ENCODE measurements around the gene PNPLA6. TPM values are rescaled to one million over a fixed set of nuclear protein-coding genes. Genes with fewer than 3 reads are reported as not detected.

The PNPLA6 gene
- polyA plus RNA-seq, 1 of the 3 experiments (the other 2 are of a cell fraction) = 90.5 TPM

DNA sequence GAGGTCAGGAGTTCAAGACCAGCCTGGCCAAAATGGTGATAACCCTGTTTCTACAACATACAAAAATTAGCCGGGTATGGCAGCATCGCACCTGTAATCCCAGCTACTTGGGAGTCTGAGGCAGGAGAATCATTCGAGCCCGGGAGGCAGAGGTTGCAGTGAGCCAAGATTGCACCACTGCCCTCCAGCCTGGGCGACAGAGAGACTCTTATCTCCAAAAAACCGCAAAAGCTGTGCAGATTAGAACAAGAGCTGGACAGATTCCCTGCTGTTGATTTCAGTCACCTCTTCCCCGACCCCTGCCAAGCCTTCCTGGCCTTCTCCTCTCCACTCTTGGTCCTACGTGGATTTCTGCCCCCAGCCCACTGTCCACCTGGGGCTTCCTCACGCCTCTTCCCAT, 68.4 kb downstream of the PNPLA6 start:
- Histone ChIP-seq H3K9me3 (no peaks in the 10 kb centered on the region), H3K9ac (no peak overlapping the region), H3K79me2 (ENCODE audit: insufficient read depth) (no peaks in the 10 kb centered on the region), H3K4me2 (no peak overlapping the region), H3F3A (replicated peaks; ENCODE audit: insufficient read depth) (no peaks in the 10 kb centered on the region), H3K27me3 (ENCODE audit: insufficient read depth) (no peaks in the 10 kb centered on the region), H3K27ac (ENCODE audit: low read depth in 2 of 2, low read length in 1 of 2) (no peak overlapping the region), H4K20me1 (ENCODE audit: insufficient read depth) (no peaks in the 10 kb centered on the region), H3K36me3 (replicated peaks in 1 of 2; ENCODE audit: control insufficient read depth in 1 of 2, insufficient read depth in 2 of 2, low read length in 1 of 2) (no peaks in the 10 kb centered on the region), H3K4me3 (ENCODE audit: low read depth in 2 of 2, low read length in 1 of 2) (no peak overlapping the region), H3K4me1 (ENCODE audit: control insufficient read depth in 1 of 2, insufficient read depth in 2 of 2, low read depth in 1 of 2, low read length in 1 of 2) (peaks cover 0 to 8% of the 10 kb centered on the region in 2 experiments; a peak in 1 of 4 replicates), H3K9me2 (no peaks in the 10 kb centered on the region), H2AFZ (ENCODE audit: low read depth) (no peak overlapping the region)
- no peak for DNase-seq
- POLR2A ChIA-PET = no interaction called here
- WGBS (ENCODE audit: low lambda C conversion rate) = 67% methylated on average over 5 of the region's 9 CpGs
- TF ChIP-seq USF1 (IDR thresholded peaks at IDR 0.05; ENCODE audit: borderline replicate concordance, low read depth) (no peak), IRF3 (IDR thresholded peaks at IDR 0.05; ENCODE audit: low read depth, low read length) (no peak), NFIC (IDR thresholded peaks at IDR 0.05; ENCODE audit: borderline replicate concordance) (no peak), RAD21 (IDR thresholded peaks at IDR 0.05; ENCODE audit: low read length) (no peak), FOXJ3 (CRISPR knock-in tag; IDR thresholded peaks at IDR 0.05) (no peak), JUND (IDR thresholded peaks at IDR 0.05) (no peak), GATA2 (CRISPR knock-in tag; IDR thresholded peaks at IDR 0.05) (no peak), MEF2A (IDR thresholded peaks at IDR 0.05; ENCODE audit: borderline replicate concordance, low read depth) (no peak), ELF1 (IDR thresholded peaks at IDR 0.05) (no peak), RCOR1 (IDR thresholded peaks at IDR 0.05; ENCODE audit: low read length) (no peak), FOXM1 (IDR thresholded peaks at IDR 0.05; ENCODE audit: low read depth) (no peak)
- TF ChIP-seq, protein P1, sequence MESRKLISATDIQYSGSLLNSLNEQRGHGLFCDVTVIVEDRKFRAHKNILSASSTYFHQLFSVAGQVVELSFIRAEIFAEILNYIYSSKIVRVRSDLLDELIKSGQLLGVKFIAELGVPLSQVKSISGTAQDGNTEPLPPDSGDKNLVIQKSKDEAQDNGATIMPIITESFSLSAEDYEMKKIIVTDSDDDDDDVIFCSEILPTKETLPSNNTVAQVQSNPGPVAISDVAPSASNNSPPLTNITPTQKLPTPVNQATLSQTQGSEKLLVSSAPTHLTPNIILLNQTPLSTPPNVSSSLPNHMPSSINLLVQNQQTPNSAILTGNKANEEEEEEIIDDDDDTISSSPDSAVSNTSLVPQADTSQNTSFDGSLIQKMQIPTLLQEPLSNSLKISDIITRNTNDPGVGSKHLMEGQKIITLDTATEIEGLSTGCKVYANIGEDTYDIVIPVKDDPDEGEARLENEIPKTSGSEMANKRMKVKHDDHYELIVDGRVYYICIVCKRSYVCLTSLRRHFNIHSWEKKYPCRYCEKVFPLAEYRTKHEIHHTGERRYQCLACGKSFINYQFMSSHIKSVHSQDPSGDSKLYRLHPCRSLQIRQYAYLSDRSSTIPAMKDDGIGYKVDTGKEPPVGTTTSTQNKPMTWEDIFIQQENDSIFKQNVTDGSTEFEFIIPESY (IDR thresholded peaks at IDR 0.05; ENCODE audit: borderline replicate concordance, low read depth) = no peak
- CTCF ChIA-PET = interaction anchor here (1.8 to 2.9 kb wide), 3 partner anchors 35 to 77 kb away, joined by 5 to 9 read pairs (median 5); partner anchors contain the start of gene TRAPPC5

GRCh38 chr19:7605490-7606222, 70.1 kb downstream of the PNPLA6 start:
- peak; percentile 78 for DNase-seq
- ChIA-PET POLR2A (interaction anchor here (0.9 to 2.5 kb wide), 4 partner anchors 9 to 37 kb away, joined by 5 to 11 read pairs (median 7); partner anchors contain the start of genes CAMSAP3, PET100 and XAB2), CTCF (interaction anchor here (0.9 to 2.9 kb wide), 4 partner anchors 12 to 75 kb away, joined by 5 to 9 read pairs (median 5); partner anchors contain the start of gene TRAPPC5)
- Histone ChIP-seq H4K20me1 (ENCODE audit: insufficient read depth) (no peaks in the 10 kb centered on the region), H3K27me3 (ENCODE audit: insufficient read depth) (no peaks in the 10 kb centered on the region), H3K27ac (ENCODE audit: low read depth in 2 of 2, low read length in 1 of 2) (no peak overlapping the region; a peak in 1 of 4 replicates), H3K9me2 (no peaks in the 10 kb centered on the region), H3K9ac (no peak overlapping the region), H2AFZ (ENCODE audit: low read depth) (no peak overlapping the region), H3K4me2 (no peak overlapping the region), H3K36me3 (replicated peaks in 1 of 2; ENCODE audit: control insufficient read depth in 1 of 2, insufficient read depth in 2 of 2, low read length in 1 of 2) (no peaks in the 10 kb centered on the region), H3F3A (replicated peaks; ENCODE audit: insufficient read depth) (no peaks in the 10 kb centered on the region), H3K4me1 (ENCODE audit: control insufficient read depth in 1 of 2, insufficient read depth in 2 of 2, low read depth in 1 of 2, low read length in 1 of 2) (peaks cover 0 to 8% of the 10 kb centered on the region in 2 experiments; a peak in 1 of 4 replicates), H3K9me3 (no peaks in the 10 kb centered on the region), H3K79me2 (ENCODE audit: insufficient read depth) (no peaks in the 10 kb centered on the region), H3K4me3 (ENCODE audit: low read depth in 2 of 2, low read length in 1 of 2) (no peak overlapping the region)
- WGBS (ENCODE audit: low lambda C conversion rate) = 72% methylated on average over 13 of the region's 14 CpGs
- TF ChIP-seq, protein P2, sequence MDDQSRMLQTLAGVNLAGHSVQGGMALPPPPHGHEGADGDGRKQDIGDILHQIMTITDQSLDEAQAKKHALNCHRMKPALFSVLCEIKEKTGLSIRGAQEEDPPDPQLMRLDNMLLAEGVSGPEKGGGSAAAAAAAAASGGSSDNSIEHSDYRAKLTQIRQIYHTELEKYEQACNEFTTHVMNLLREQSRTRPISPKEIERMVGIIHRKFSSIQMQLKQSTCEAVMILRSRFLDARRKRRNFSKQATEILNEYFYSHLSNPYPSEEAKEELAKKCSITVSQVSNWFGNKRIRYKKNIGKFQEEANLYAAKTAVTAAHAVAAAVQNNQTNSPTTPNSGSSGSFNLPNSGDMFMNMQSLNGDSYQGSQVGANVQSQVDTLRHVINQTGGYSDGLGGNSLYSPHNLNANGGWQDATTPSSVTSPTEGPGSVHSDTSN (IDR thresholded peaks at IDR 0.05) = peak; percentile 51
- TF ChIP-seq RXRA (IDR thresholded peaks at IDR 0.05; ENCODE audit: borderline replicate concordance, low read depth) (no peak), FOSL2 (IDR thresholded peaks at IDR 0.05; ENCODE audit: borderline replicate concordance, low read depth) (no peak), EZH2phosphoT487 (IDR thresholded peaks at IDR 0.05; ENCODE audit: borderline replicate concordance, low read depth) (no peak), FOXJ3 (CRISPR knock-in tag; IDR thresholded peaks at IDR 0.05) (no peak)
